HG03442 (cell line): ENCODE results near the gene CTNNA3.
A peak's percentile ranks its signal among the peaks of the same experiment; 100 is the strongest.
"Not testable (repeated sequence)": the region's sequence is repeated elsewhere in the genome, so short reads cannot be mapped to it uniquely, and the experiment has no call there.

Source experiments
- ATAC-seq: cut with Tn5 transposase; IDR thresholded peaks from one replicate; pipeline ENCODE4 v1.9.1; 2021; ENCODE audit warnings: mild to moderate bottlenecking, moderate library complexity; ENCODE audit not compliant: unreplicated experiment

The CTNNA3 gene

DNA sequence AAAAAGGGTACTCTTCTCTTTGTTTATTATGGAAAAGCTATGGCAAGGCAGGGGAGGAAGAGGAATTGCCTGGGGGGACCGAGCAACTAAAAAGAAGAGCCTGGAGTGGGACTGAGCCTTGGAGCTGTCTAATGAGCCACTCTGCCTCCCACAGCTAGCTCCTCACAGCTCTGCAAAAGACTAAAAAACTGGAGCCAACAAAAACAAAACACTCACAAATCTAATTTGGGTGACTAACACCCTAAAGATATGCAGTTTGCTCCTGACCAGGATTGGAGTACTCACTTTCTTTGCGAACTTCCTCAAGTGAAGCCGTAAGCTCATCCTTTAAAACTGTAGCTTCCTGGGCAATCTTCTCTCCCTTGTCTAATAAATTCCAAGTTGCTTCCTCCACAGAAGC is 89.4 kb downstream of the CTNNA3 start:
- ATAC-seq = no peak

- ATAC-seq = no peak
Observed at GRCh38 chr10:67603701-67604100, 92.3 kb downstream of the CTNNA3 start.

DNA sequence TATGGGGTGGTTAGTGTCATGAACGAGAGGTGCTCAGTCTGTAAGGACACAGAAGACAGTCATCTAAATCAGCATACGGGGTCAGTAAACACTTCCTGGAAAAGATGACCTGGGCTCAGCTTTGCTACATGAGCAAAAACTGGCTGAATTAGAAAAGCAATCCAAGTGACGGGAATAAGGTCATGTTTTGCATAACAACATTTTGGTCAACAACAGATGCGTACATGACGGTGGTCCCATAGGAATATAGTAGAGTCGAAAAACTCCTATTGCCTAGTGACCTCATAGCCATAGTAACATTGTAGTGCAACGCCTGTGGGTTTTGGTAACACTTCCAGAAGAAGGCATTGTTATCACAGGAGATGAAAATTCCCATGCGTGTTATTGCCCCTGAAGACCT is 92.9 kb downstream of the CTNNA3 start:
- ATAC-seq = no peak

GRCh38 chr10:67602268-67602950 is 93.6 kb downstream of the CTNNA3 start:
- no peak for ATAC-seq

DNA sequence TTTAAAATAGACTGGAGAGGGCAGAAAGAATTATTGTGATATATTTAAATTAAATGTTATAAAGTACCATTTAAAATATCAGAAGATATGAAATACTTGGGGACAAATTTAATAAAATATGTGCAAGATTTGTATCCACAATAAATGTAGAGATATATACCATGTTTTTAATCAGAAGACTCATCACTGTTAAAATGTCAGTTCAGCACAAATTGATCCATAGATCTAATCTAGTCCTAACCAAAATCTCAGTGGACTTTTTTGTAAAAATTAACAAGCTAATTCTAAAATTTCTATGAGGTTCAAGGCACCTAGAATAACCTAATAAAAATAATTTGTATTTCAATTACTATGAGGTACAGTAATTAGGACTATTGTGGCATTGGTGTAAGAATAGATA is 96.4 kb downstream of the CTNNA3 start:
- no peak for ATAC-seq

DNA sequence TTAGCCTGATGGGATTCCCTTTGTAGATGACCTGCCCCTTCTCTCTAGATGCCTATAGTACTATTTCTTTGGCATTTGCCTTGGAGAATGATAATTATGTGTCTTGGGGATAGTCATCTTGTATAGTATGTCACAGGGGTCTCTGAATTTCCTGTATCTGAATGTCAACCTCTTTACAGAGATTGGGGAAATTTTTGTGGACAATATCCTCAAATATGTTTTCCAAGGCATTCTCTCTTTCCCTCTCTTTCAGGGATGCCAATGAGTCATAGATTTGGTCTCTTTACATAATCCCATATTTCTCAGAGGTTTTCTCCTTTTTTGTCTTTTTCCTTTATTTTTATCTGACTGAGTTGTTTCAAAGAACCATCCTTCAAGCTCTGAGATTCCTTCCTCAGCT is 99.4 kb downstream of the CTNNA3 start:
- ATAC-seq = no peak

GRCh38 chr10:67587771-67588170 is 108.2 kb downstream of the CTNNA3 start:
- no peak for ATAC-seq

DNA sequence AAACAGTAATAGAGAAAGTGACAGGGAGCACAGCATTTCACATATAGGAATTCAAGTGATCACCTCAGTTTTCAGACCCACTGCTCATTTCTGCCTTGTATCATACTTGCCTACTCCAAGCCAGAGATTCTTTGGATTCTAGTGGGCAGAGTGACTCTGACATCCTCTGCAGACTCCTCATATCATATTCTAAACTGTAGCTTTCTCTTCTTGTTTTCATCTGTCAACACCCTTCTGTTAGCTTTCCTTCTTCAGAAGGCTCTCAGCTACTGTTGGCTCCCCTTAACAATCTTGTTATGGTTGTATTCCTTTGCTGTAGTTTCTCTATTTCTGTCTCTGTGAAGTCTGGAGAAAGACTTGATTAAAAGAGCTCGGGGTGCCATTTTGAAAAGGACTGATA is 120.5 kb downstream of the CTNNA3 start:
- ATAC-seq = no peak

DNA sequence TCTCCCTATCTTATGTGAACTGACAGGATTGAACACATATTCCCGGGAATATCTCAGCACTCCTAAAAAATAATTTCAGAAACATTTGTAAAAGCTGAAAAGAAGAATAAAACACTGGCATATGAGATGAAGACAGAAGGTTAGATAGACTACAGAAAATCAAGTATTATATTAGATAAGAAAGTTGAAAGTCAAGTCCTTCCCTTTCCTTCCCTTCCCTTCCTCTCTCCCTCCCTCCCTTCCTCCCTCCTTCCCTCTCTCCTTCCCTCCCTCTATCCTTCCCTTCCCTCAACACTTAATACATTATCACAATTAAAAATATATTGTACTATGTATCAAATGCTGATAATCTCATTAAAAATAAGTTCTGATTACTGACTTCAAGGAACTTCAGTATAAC is 122.5 kb downstream of the CTNNA3 start:
- ATAC-seq = no peak

GRCh38 chr10:67571503-67571902 is 124.5 kb downstream of the CTNNA3 start:
- ATAC-seq = no peak

DNA sequence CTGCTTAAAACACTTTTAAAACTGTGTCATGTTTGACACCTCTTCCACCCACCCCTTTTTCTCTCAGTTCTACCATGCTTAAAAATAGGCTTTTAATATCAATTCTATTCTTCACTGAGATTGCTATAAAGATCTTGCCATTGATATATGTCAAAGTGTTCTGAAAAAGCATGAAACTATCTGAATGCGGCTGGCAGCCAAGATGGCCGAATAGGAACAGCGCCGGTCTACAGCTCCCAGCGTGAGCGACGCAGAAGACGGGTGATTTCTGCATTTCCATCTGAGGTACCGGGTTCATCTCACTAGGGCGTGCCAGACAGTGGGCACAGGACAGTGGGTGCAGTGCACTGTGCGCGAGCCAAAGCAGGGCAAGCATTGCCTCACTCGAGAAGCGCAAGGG is 137.7 kb downstream of the CTNNA3 start:
- not testable (repeated sequence) for ATAC-seq

- ATAC-seq = no peak
Observed at GRCh38 chr10:67553254-67553653, 142.7 kb downstream of the CTNNA3 start.

DNA sequence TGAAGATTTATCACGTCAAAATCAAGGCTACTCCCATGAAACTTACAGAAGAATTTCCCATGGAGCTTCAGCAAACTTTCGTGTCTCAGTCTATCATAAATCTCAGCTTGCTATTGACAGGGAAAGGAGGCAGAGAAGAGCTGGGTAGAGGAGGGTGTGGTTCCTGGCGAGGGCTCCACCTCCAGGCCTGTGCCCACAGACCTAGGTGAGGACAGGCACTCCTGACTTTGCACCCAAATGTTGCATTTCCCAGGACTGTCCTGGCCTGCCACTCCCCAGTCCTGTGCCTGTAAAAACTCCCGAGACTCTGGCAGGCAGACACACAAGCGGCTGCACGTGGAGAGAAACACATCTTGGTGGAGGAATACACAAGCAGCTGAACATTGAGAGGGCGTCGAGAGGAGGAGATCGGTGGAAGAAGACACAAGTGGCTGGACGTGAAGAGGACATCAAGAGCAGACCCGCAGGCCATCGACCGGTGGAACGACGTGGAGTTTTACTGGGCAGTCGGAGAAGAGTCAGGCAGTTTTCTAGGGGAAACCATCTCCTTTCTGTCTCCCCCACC is 145.1 kb downstream of the CTNNA3 start:
- no peak for ATAC-seq

GRCh38 chr10:67550046-67550445 is 145.9 kb downstream of the CTNNA3 start:
- ATAC-seq = no peak

DNA sequence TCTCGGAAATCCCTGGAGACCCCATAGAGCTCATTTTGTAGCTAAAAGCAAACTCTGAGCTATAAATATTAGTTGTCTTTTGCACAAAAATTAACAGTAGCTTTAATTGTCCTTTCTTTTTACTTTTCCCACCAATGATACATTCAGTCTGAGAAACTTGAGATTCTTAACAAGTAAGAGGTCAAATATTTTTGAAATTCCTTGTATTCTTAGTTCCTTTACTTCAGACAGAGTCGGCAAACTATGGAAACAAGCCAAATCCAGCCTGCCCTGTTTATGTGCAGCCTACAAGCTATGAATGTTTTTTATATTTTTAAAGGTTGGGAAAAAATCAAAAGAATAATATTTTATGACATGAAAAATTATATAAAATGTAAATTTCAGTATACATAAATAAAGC is 146.6 kb downstream of the CTNNA3 start:
- ATAC-seq = no peak

DNA sequence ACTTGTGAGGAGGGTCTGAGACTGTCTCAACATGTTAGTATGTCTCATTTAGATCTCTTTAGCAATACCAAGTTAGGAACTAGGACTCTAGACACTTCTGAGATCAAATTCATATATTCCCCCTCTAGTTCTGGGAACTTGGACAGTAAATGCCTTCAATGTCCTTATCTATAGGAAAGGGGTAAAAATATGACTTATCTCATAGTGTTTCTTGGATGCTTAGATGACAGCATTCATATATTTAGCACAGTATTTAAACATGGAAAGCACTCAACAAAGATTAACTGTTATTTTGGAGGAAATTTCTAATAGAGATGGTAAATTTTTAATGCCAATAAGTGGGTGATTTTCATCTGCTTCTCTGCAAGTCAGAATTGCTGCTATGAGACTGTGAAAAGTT is 154.6 kb downstream of the CTNNA3 start:
- ATAC-seq = no peak

- no peak for ATAC-seq
Observed at GRCh38 chr10:67539312-67539711, 156.7 kb downstream of the CTNNA3 start.

GRCh38 chr10:67537906-67538305 is 158.1 kb downstream of the CTNNA3 start:
- ATAC-seq = no peak

- ATAC-seq = no peak
Observed at GRCh38 chr10:67533376-67533775, 162.6 kb downstream of the CTNNA3 start.

DNA sequence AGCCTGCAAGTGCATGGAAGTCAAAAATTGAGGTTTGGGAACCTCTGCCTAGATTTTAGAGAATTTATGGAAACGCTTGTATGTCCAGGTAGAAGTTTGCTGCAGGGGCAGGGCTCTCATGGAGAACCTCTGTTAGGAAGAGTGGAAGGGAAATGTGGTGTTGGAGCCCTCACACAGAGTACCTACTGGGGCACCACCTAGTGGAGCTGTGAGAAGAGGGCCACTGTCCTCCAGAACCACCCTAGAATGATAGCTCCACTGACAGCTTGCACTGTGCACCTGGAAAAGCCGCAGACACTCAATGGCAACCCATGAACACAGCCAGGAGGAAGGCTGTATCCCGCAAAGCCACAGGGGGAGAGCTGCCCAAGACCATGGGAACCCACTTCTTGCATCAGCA is 165.0 kb downstream of the CTNNA3 start:
- ATAC-seq = not testable (repeated sequence)

GRCh38 chr10:67527351-67527750 is 168.6 kb downstream of the CTNNA3 start:
- ATAC-seq = no peak

DNA sequence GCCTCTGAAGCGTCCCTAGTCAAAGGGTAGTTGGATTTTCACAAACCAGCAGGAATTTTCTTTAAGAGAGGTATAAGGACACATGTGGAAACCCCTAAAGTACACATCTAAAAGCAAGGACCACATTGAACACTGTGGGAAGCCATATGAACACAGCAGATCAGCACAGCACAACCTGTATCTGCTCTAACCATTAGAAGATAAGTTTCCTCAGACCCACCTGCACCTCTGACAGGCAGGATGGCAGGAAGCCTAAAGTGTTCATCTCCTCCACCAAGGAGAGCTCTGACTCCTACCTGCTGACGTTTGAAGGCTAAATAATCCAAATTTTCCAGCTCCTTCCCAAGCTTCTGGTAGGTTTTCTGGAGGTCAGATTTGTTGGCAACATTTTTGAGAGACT is 174.4 kb downstream of the CTNNA3 start:
- no peak for ATAC-seq

GRCh38 chr10:67520924-67521520 is 175.0 kb downstream of the CTNNA3 start:
- ATAC-seq = peak; percentile 92
